Kidney glomerular epithelial cell (primary cell): Measurements from ENCODE around the gene RAB15.

ENCODE experiments used
- DNase-seq: peaks from one replicate; lab custom pipeline; 2025; lab: John Stamatoyannopoulos, UW

Gene RAB15

DNA sequence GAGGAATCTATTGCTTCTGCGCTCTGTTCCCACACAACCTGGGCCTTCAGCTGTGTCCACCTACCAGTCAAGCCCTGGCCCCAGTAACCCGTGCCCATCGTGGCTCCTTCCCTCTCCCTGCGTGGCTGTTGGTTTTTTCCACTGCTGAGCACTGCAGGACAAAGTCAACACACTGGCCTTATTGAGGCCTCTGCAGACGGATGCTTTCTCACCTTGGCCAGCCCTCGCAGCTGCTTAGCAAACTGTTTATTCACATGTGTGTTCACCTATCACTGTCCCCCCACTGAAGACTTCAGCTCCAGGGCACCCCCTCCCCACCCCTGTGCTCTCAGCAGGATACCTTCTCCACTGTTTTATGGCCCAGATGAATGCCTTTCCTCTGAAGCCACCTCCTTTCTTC lies 16.8 kb downstream of the RAB15 start:
- DNase-seq = no peak

DNA sequence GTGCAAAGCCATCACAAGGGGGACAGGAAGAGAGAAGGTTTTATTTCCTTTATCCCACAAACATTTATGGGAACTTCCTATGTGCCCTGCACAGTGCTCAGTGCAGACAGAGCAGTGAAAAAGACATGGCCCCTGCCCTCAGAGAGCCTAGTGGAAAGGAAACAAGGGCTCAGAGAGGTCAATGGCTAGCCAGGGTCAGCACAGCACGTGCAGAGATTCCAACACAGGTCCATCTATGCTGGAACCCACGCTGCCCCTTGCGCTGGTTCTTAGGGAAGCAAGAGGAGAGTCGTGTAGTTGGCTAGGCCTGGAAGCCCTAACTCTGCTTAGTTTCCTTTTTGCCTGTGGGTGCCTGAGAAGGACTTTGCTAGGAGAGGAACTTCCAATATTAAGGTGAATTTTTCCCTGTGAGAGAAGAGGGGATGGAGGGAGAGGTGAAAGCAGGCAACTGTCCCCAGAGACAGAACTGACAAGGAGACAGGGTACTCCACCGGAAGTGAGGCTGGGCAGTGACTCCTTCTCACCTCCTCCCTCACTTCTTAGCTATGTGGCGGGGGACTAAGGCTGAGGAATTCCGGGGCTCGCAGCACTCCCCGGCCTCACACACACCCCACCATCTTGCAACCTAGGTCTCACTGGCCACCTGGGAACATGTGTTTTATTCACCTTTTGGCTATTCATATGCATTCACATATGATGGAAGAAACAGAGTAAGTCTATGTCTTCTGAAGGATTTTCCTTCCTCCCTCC lies 17.5 kb downstream of the RAB15 start:
- no peak for DNase-seq

DNA sequence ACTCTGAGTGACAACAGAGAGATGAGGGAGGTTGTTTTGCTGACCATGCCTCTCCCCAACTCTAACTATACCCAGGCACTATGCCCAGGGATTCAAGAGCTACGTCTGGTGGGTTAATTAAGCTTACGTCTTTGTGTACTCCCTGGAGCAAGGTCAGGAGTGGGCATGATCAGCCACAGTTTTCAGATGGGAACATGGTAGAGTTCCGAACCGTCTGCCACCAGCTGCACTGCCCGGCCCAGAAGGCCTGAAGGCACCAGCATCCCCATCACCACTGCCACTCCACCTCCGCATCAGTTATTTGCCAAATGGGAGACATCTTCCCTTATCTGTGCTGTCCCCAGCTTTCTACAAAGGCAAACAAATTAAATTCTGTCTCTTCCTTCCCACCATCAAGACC lies 18.5 kb downstream of the RAB15 start:
- DNase-seq = no peak

DNA sequence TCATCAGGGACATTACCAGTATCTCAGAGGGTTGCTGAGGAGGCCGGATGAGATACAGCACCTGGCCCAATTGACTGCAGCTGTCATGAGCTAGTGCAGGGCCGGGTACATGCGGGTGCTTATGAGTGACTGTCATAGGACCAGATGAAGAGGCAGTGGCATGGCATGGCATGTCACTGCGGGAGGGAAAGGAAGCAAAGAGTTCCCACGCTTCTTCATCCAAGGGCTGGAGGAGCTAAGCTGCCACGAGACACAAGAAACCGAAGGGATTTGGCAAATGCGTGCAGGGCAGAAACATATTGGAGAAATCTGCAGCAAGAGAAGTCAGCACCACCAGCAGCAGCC lies 18.9 kb downstream of the RAB15 start:
- DNase-seq = no peak

DNA sequence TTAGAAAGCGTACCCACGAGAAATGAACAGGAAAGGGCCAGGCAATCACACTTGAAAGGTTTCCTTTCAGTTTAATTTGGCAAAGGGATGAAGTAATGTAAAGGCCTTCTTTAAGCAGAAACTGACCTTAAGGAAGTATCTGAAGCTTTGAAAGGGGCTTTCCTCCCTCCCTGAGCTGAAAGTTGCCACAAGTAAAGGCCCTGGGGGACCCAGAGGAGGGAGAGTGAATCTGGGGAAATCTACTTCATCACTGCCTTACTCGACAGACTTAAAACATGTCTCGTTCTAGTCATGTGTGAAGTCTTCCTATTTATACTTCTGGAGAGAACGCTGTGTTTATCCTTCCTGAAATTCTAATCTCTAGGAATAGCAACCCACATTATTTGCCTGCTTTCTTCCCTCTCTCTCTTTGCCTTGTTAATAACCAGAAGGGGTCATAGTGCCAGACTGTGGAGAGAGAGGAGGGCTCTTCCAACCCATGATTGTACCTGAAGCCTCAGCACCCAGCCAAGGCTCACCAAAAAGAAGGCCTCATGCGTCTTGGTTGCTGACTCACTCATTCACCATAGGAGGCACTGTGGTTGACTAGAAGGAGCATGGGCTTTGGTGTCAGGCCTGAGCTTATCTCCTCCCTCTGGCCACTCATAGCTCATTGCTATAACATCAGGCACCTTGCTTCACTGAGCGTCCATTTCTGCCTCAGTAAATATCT lies 19.4 kb downstream of the RAB15 start:
- no peak for DNase-seq

DNA sequence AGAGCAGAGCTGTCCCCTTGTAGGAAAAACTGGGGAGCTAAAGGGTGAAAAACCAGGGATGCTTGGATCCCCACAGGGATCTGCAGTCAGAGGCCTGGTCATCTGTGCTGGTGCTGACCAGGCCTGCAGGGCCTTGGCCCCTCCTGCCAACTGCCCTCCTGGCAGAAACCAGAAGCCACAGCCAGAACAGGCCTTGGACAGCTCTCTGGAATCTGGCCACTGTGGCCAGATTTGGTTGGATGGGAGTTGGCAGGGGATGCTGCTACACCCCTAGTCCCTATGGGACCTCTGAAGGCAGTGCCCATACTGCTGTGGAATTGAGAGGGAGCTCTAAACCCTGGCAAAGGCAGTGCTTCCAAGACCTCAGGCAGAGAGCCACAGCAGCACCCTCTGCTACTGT lies 20.4 kb downstream of the RAB15 start:
- no peak for DNase-seq

DNA sequence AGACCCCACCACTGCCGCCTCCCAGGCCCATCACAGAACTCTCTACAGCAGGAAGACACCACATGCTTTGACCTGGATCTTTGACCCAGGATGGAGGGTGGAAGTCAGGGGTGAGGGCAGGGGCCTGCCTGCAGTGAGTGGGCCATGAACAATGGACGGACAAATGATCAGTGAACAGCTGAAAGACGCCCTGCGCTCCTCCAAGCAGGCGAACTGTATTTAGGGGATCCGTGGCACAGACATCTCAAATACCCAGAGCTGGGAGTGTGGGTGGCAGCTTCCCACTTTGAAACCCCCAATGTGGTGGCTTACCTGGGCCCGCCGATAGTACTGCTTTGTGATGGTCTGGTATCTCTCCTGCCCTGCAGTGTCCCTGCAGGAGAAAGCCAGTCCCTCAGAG lies 20.8 kb downstream of the RAB15 start:
- no peak for DNase-seq

DNA sequence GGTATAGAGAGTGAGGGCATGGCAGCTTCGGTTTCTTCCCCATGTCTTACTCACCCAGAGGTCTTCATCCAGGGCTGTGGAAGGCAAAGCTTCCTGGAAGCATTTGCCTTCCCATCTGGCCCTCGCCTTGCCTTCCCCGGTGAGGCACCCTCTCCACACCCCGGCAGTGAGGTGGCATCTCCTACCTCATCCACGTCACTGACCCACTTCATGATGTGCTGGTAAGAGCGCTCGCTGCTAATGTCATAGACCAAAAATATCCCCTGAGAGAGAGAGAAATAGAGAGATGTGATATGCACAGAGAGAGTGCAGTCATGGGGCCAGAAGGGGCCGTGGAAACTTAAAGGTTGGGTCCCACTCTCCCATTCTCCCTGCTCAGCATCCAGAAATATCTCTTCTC lies 21.2 kb downstream of the RAB15 start:
- no peak for DNase-seq

DNA sequence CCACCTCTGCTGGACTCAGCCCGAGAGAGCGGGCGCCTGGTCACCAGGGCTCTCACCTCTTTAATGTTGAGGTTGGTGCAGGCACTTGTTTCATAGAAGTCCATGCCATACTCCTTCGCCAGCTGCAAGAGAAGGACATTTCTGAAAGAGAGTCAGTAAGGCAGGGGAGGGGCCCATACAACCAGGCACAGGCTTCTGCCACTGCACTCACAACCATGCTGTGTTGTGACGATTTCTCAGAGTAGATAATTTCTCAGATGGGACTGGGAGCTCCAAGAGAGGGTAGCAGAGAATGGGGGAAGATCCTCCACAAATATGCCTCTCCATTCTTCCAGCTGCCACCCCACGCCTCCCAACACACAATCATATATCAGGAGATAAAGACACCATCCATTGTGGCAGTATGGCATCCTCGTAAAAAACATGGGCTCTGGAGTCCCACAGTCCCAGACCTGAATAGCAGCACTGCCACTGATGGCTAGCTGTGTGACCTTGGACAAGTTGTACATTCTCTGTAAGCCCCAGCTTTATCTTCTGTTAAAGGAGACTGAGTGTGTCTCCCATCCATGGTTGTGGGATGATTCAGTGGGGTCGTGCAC lies 23.4 kb downstream of the RAB15 start:
- DNase-seq = no peak

DNA sequence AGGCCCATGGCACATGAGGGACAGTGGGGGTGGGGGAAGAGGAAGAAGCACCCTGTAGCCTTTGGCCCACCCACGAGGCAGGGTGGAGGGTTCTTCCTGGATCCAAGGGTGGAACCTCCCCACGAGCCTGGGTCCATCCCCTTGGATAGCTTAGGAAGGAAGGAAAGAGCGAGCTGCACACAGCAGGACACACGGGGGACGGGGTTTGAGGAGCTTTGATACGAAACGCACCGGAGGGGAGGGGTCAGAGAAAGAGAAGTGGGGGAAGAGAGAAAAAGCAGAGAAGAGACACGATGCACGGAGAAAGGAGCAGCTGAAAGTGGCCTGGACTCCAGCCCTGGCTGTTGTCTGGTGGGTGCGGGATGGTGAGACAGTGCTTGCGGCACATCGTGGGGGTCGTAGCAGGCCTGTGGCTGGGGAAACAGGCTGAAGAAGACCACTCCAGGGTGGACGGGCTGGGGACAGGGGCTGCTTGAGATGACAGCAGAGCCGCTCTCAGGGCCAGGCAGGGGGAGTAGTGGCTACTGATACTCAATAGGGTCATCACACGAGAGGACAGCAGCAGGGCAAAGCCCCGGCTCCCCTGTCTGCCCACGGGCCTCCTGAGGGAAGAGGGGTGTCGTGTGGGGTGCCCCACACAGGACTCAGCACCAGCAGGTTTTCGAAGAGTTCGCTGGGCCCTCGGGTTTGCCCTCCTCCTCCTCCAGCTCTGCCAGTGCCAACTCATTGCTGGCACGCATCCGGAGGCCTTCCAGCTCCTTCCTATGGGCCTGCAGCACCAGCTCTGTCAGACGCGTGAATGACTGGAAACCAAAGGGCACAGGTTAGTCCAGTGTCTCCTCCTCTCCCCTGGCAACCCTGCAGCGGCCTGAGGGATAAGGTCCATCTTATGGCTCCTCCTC lies 24.2 kb downstream of the RAB15 start:
- no peak for DNase-seq

DNA sequence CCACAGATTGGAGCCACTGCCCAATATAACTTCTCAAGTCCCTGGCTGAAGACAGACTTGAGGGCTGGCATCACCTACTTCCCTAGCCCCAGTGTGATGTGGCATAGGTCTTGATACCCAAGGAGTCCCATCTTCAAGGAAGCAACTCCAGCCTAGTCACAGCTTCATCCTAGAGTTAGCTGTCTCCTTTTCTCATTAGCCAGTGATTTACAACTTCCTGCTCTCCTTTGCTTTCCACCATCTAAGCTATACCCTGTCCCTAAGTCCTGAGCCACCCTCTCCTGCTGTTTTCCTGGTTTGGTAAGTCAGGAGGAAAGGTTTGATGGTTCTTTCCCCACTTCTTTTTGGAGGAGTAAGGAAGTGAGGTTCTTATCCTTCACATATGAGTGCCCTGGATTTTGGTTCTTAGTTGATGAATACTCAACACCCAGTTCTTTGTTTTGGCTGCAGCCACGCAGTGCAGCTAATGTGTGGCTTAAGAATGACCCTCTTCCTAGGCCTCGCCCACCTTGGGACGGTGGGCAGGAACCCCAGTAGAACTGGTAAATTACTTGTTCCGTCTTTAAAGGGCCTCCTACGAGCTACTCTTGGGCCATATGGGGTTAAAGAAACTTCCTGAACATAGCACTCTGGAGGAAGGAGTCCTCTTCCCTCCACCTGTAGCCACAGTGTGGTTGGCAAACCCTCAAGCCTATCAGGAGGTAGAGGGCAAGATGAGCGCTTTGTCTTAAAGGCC lies 25.7 kb downstream of the RAB15 start:
- no peak for DNase-seq

DNA sequence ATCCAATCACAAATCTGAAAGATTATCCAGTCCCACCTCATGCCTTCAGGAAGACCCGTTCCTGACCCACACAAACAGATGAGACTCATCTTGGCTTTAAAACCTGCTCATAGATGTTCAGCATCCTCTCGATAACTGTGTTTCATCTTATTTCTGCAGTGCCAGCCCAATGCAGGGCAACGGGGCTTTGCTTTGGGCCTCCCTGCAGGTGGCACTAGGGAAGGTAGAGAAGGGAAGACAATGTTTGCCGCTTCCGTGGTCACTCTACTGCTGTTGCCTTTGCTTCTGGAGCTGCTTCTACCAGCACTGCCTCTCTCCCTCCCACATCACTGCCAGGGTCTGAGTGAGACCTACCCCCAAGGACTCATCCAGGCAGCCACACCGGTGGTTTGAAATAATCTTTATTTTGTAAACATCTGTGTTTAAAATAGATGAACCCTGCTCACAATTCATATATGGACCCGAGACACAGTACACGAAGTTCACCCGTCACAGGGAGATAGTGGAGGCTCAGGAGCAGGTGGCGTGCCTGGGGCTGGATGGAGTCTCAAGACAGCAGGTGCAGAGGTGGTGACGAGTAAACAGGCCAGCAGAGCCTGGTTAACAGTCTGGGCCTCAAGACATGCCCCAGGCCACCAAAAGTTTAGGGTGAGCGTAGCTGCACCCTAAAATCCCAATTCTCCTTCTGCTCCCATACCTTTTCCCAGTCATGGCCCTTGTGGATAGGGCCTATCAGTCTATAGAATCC lies 26.5 kb downstream of the RAB15 start:
- no peak for DNase-seq

DNA sequence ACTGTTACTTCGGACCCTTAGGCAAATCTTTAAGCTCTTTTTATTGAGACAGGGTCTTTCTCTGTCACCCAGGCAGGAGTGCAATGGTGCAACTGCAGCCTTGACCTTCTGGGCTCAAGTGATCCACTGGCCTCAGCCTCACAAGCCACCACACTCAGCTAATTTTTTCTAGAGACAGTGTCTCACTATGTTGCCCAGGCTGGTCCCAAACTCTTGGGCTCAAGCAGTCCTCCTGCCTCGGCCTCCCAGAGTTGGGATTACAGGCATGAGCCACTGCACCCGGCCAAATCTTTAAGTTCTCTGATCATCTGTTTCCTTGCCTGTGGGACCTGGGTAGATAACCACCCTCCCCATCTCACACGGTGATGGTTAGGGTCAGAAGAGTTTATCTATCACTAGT lies 27.3 kb downstream of the RAB15 start:
- no peak for DNase-seq

DNA sequence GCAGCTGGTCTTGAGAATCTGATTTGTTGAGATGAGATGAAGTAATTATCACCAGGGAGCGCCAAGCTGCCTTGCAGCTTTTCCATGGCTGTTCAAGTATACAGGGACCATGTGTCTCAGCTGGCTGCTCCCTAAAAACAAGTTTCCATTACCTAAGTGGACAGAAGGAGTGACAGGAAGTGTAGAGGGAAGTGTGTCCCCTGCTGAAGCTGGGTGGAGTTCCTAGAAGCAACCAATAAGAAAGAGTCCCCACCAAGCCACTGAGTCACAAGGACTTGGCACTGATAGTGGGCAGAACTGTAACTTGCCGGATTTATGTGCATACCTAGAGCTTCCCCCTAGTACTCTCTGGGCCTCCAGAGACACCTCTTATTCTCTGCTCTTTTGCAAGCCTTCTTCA lies 28.1 kb downstream of the RAB15 start:
- no peak for DNase-seq

DNA sequence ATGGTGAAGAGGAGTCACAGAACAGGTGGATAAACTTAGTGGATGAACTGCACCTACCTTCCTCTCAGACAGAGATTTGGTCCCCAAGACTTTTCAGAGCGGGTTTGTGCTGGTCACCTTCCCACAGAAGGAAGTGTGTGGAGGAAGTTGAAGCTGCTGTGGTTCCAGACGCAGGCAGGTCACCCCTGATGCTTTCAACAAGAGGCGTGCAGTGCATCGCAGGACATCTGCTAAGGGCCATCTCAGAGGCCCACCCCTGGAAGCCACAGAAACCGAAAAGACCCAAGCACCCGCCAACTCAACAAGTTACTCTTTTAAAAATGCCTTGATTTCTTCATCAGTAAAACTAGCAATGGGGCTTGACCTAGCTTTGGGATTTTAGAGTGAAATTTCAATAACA lies 28.6 kb downstream of the RAB15 start:
- DNase-seq = no peak

DNA sequence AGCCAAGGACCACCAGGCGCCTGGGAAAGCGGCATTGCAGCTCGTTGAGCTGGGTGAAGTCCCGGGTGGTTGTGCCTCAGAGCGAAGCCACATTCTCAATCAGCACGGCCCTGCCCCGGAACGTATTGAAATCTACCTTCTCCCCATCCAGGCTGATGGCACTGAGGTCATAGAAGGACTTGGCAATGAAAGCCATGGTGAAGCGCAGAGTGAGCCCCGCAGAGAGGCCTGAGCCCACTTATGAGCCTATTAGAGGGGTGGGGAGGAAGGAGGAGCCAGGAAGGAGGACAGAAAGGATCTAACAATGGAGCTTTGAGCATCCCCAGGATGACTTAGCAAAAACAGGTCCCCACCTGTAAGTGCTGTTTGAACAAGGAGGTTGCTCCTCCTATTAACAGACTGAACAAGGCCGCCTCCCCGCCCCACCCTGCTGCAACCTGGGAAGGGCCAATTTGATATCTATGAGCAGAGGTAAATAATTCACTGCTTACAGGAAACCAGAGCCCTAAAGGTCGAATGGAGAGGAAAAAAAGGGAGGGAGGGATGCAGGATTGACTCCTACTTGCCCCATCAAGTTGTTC lies 29.5 kb downstream of the RAB15 start, which contains the start of gene GPX2:
GPX2 (minus strand) TSS at position 215 of the 581 bp plus-strand sequence; CDS start at position 196, 19 bp downstream.
- DNase-seq = no peak

DNA sequence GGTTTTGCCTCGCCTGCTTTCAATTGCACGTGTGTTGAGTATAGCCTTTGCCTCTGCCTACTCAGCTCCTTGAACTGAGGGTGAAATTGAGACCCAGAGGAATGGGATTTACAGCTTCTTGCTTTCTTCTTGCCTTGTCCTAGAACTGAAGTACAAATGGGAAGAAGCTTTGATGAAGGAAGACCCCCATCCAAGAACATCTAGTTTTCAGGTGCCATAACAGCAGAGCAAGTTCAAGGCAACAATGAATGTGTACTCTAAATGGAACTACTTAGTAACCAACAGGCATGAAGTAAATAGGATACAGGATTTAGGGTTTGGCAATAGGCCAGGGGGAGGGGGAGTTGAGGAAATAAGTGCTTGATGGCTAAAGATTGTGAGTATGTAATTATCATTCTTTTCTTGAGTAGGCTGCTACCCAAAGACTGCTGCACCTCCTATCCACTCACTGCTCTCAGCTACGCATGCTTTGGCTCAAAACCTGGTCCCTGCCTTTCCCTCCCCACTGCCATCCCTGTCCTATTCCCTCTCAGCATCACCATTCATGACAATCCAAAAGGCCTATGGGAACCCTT lies 31.7 kb downstream of the RAB15 start:
- no peak for DNase-seq

DNA sequence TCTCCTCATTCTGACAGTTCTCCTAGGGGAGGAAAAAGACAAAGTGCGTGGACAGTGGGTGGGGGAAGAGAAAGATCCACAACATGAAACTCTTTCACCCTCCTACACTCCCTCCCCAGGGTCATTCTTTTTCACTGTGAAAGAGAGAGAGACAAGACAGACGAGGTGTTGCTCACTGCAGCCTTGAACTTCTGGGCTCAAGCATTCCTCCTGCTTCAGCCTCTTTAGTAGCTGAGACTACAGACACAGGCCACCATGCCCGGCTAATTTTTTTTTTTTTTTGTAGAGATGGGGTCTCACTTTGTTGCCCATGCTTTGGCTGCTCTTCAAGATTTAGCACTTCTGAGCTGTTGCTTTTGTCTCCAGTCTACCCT lies 32.3 kb downstream of the RAB15 start:
- DNase-seq = no peak

DNA sequence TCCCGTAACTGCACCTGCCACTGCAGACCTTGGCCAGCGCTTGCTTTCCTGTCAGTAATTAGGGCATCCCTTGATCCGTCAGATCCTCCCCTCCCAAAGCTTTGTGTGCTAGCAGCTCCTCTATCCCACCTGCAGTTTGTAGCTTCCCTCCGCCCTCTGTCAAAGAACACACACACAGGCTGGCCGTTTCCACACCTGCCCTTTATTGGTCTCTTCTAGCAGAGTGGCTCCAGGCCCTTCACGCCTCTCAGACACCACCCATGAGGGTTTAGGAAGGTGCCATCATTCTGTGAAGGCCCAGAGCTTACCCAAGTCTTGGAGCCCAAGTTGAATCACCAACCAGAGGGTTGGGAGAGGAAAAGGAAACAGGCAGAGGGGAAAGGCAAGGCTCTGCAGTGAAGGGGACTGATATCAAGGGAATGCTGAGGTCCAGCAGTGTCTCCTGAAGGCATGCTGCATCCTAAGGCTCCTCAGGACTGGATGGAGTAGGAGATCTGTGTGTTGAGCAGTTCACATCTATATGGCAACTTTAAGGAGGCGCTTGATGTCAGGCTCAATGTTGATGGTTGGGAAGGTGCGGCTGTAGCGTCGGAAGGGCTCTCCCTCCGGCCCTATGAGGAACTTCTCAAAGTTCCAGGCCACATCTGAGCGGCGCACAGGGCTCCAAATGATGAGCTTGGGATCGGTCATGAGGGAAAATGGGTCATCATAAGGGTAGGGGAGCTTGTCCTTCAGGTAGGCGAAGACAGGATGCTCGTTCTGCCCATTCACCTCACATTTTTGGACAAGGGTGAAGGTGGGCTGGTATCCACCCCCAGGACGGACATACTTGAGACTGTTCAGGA lies 32.9 kb downstream of the RAB15 start:
- DNase-seq = no peak
